WTC11 (cell line): ENCODE results near the gene ACYP2. TPM values are rescaled to one million over a fixed set of nuclear protein-coding genes. Genes with fewer than 3 reads are reported as not detected.
A peak's percentile ranks its signal among the peaks of the same experiment; 100 is the strongest.
"Not testable (repeated sequence)": the region's sequence is repeated elsewhere in the genome, so short reads cannot be mapped to it uniquely, and the experiment has no call there.

ENCODE experiments used
- ATAC-seq: fragments of 200-7000 bp; cut with Tn5 transposase; 2 replicates; pipeline ENCODE4 v1.10.0; 2021; ENCODE audit warnings: mild to moderate bottlenecking, moderate library complexity
- CTCF ChIA-PET: fragments of 300-600 bp; sonication (Branson Sonifier 250); formaldehyde crosslinking; loops from one replicate; lab custom pipeline; 2021; ENCODE audit warnings: antibody characterized with exemption; lab: Charles Lee
- POLR2A ChIA-PET: fragments of 350-600 bp; sonication (Branson Sonifier 250); formaldehyde crosslinking; loops from one replicate; lab custom pipeline; 2021; ENCODE audit warnings: antibody characterized with exemption; lab: Charles Lee
- DNase-seq: peaks from one replicate; pipeline ENCODE4 v3.0.0; 2021; ENCODE audit warnings: low spot score
- H3K27ac Mint-ChIP-seq: 2 replicates; pipeline ENCODE4 v1.8.0; 2021; ENCODE audit warnings: mixed read lengths
- H3K27me3 Mint-ChIP-seq: 2 replicates; pipeline ENCODE4 v1.8.0; 2021; ENCODE audit warnings: low read depth, mild to moderate bottlenecking, moderate library complexity, mixed read lengths
- H3K36me3 Mint-ChIP-seq: 2 replicates; pipeline ENCODE4 v1.8.0; 2021; ENCODE audit warnings: mixed read lengths
- H3K4me1 Mint-ChIP-seq: 2 replicates; pipeline ENCODE4 v1.8.0; 2022; ENCODE audit warnings: mixed read lengths
- H3K4me3 Mint-ChIP-seq: 2 replicates; pipeline ENCODE4 v1.8.0; 2021; ENCODE audit warnings: mild to moderate bottlenecking, moderate library complexity, mixed read lengths
- H3K9me3 Mint-ChIP-seq: 2 replicates; pipeline ENCODE4 v1.8.0; 2021; ENCODE audit warnings: mixed read lengths
- ATF1 ChIP-seq: sonication (generic); formaldehyde crosslinking; IDR thresholded peaks from 2 replicates; pipeline ENCODE4 v1.8.1; 2023; ENCODE audit warnings: mild to moderate bottlenecking, moderate library complexity, missing genetic modification reagents
- CBFB ChIP-seq: sonication (generic); formaldehyde crosslinking; IDR thresholded peaks from 2 replicates; pipeline ENCODE4 v1.8.1; 2022; ENCODE audit warnings: mild to moderate bottlenecking, low read depth, missing genetic modification reagents
- E2F1 ChIP-seq: sonication (generic); formaldehyde crosslinking; IDR thresholded peaks from 2 replicates; pipeline ENCODE4 v1.8.0; 2022; ENCODE audit warnings: mild to moderate bottlenecking, missing genetic modification reagents
- ESRRA ChIP-seq: sonication (generic); formaldehyde crosslinking; IDR thresholded peaks from 2 replicates; pipeline ENCODE4 v1.8.1; 2022; ENCODE audit warnings: mild to moderate bottlenecking, missing genetic modification reagents, borderline replicate concordance
- GABPB1 ChIP-seq: sonication (generic); formaldehyde crosslinking; IDR thresholded peaks from 2 replicates; pipeline ENCODE4 v1.8.1; 2023; ENCODE audit warnings: mild to moderate bottlenecking, missing genetic modification reagents
- GTF2I ChIP-seq: fragments of 250-450 bp; sonication (Bioruptor Pico); conservative IDR thresholded peaks from 2 replicates; pipeline ENCODE4 v1.4.0; 2021; ENCODE audit warnings: mild to moderate bottlenecking
- IRF1 ChIP-seq: sonication (generic); formaldehyde crosslinking; IDR thresholded peaks from 2 replicates; pipeline ENCODE4 v1.8.0; 2023; ENCODE audit warnings: missing genetic modification reagents
- NFYB ChIP-seq: sonication (generic); formaldehyde crosslinking; conservative IDR thresholded peaks from 2 replicates; pipeline ENCODE4 v1.8.0; 2022; ENCODE audit warnings: low read depth, missing genetic modification reagents
- SP1 ChIP-seq: sonication (generic); formaldehyde crosslinking; conservative IDR thresholded peaks from 2 replicates; pipeline ENCODE4 v1.8.1; 2022; ENCODE audit warnings: missing genetic modification reagents
- USF2 ChIP-seq: sonication (generic); formaldehyde crosslinking; IDR thresholded peaks from 2 replicates; pipeline ENCODE4 v1.8.1; 2023; ENCODE audit warnings: mild to moderate bottlenecking, missing genetic modification reagents, moderate library complexity
- ZNF425 ChIP-seq: fragments of 250-450 bp; sonication (Bioruptor Pico); conservative IDR thresholded peaks from 2 replicates; pipeline ENCODE4 v1.9.0; 2021; ENCODE audit warnings: mild to moderate bottlenecking
- total RNA-seq: library from RNA; stranded (reverse); gene quantifications from 3 replicates; pipeline ENCODE4 v1.2.3, GENCODE V29; 2021
- TF ChIP-seq, protein P1 (sequence below): fragments of 200-600 bp; IDR thresholded peaks from 2 replicates; pipeline ENCODE4 v1.8.0; 2022; ENCODE audit warnings: antibody characterized with exemption

ACYP2 gene
- total RNA-seq, 1 experiment from 2014 or later, result 4.4 TPM

DNA sequence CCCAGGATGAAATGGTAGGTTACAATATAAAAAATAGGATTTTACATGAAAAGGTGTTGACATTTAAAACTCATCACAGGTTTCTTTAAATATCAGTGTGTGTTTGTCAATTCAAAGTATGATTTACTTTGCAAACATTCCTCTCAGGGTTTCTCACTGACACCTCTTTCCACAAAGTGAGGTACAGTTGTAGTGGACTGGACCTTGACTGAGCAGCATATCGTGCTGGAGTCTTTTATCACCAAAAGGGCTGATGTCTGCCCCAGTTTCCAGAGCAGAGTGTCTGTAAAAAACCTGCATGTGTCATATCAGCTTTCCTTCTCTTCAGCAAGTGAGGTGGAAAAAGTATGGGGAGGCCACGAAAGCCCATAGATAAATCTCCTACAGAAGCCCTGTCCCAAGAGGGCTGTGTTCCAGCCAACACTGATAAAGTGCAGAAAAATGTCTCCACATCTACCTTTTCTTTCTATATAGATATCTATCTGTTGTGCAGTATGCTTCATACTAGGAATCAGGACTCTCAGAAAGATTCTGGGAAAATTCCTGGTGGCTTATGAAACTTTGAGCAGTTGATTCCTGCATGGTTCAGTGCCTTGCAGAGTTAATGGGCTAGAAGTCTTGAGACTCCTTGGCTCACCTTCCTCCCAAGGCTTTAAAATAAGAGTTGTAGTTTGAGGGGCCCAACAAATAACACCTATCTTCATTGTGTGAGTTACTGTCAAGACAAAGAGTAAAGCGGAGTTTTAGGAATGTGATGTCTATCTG is 6.9 kb downstream of the ACYP2 start:
- DNase-seq, result no peak
- H3K9me3 Mint-ChIP-seq, result peaks cover 30% of the 10 kb centered on the region
- H3K36me3 Mint-ChIP-seq, result peaks cover 14% of the 10 kb centered on the region
- H3K27ac Mint-ChIP-seq, result no peak overlapping the region; the same call in 1 of the 2 replicates
- TF ChIP-seq SP1 (CRISPR knock-in tag) (no peak), ZNF425 (CRISPR knock-in tag) (no peak), E2F1 (no peak), GTF2I (no peak), NFYB (CRISPR knock-in tag) (no peak), CBFB (CRISPR knock-in tag) (no peak), ESRRA (CRISPR knock-in tag) (no peak), USF2 (CRISPR knock-in tag) (no peak), ATF1 (CRISPR knock-in tag) (no peak)
- TF ChIP-seq, protein P1, sequence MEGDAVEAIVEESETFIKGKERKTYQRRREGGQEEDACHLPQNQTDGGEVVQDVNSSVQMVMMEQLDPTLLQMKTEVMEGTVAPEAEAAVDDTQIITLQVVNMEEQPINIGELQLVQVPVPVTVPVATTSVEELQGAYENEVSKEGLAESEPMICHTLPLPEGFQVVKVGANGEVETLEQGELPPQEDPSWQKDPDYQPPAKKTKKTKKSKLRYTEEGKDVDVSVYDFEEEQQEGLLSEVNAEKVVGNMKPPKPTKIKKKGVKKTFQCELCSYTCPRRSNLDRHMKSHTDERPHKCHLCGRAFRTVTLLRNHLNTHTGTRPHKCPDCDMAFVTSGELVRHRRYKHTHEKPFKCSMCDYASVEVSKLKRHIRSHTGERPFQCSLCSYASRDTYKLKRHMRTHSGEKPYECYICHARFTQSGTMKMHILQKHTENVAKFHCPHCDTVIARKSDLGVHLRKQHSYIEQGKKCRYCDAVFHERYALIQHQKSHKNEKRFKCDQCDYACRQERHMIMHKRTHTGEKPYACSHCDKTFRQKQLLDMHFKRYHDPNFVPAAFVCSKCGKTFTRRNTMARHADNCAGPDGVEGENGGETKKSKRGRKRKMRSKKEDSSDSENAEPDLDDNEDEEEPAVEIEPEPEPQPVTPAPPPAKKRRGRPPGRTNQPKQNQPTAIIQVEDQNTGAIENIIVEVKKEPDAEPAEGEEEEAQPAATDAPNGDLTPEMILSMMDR, result no peak
- H3K4me1 Mint-ChIP-seq, result 0 out of 2 replicates have a peak, but pooled peaks cover 3% of the 10 kb centered on the region
- H3K27me3 Mint-ChIP-seq, result no peaks in the 10 kb centered on the region; the same call in 1 of the 2 replicates
- H3K4me3 Mint-ChIP-seq, result no peak overlapping the region
- ChIA-PET CTCF (no interaction called here), POLR2A (no interaction called here)
- no peak for ATAC-seq

DNA sequence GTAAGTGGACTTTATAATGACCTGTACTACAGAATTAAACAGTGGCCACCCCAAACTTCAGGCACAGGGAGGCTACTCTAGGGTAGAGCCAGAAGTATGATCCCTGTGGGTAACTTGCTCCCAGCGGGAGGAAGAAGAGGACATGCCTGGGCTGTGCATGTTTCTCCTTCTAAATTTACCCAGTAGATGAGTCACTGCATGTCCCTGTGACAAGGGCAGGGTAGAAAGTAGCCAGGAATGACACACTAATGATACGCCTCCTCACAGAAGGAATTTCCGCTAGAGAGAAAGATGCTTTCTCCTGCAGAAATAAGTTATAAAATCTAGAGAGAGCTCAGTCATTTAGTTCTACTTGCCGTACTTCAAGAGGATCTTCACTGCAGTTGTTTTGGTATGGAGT is 7.5 kb downstream of the ACYP2 start:
- no peaks in the 10 kb centered on the region; the same call in 1 of the 2 replicates for H3K27me3 Mint-ChIP-seq
- peaks cover 11% of the 10 kb centered on the region for H3K36me3 Mint-ChIP-seq
- peak; percentile 30; the same call in 1 of the 2 replicates for TF ChIP-seq GABPB1 (CRISPR knock-in tag)
- TF ChIP-seq IRF1 (CRISPR knock-in tag), result no peak
- no peak overlapping the region for H3K4me3 Mint-ChIP-seq
- DNase-seq (no peak), ATAC-seq (no peak)
- H3K27ac Mint-ChIP-seq, result no peak overlapping the region
- ChIA-PET POLR2A (no interaction called here), CTCF (no interaction called here)
- peaks cover 28% of the 10 kb centered on the region for H3K9me3 Mint-ChIP-seq
- 0 out of 2 replicates have a peak, but pooled peaks cover 3% of the 10 kb centered on the region for H3K4me1 Mint-ChIP-seq

DNA sequence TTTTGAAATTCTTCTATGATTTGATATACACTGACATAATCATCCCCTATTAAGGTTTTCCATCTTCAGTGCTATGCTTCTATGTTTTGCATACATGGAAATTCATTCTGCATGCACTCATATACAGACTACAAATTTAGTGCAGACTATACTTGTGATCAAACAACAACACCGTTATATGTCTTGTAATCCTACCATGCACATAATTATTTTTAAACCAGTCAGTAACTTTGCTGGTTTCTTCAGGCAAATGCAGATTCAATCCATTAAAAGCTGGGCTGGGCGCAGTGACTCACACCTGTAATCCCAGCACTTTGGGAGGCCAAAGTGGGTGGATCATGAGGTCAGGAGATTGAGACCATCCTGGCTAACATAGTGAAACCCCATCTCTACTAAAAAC is 11.8 kb downstream of the ACYP2 start:
- POLR2A ChIA-PET, result interaction anchor here (0.7 kb wide), 1 partner anchor 12 kb away, joined by 4 read pairs; the partner anchor contains the start of gene ACYP2
- not testable (repeated sequence) for H3K4me3 Mint-ChIP-seq, H3K9me3 Mint-ChIP-seq, ATAC-seq, H3K27ac Mint-ChIP-seq, DNase-seq, H3K4me1 Mint-ChIP-seq, H3K27me3 Mint-ChIP-seq, H3K36me3 Mint-ChIP-seq
- CTCF ChIA-PET, result interaction anchor here (0.7 kb wide), 1 partner anchor 20 kb away, joined by 4 read pairs; no protein-coding TSS in a partner anchor
